ENCODE measurements around the gene CHRM5. TPM values are rescaled to one million over a fixed set of nuclear protein-coding genes. Genes with fewer than 3 reads are reported as not detected.
A peak's percentile ranks its signal among the peaks of the same experiment; 100 is the strongest.
"Not testable (repeated sequence)": the region's sequence is repeated elsewhere in the genome, so short reads cannot be mapped to it uniquely, and the experiment has no call there.

CHRM5 gene
- total and polyA plus RNA-seq, 2 donors (not counting 3 experiments of a cell fraction or from before 2014, with no cell fraction given) = 0.03 TPM; not detected in 1

- no peaks in the 10 kb centered on the region for H4K20me1 ChIP-seq (replicated peaks; ENCODE audit: control insufficient read depth, extremely low read depth, insufficient read depth, low read length)
- DNase-seq (ENCODE audit: low read depth, low spot score) = peak; percentile 20
- no peaks in the 10 kb centered on the region for H3K9me3 ChIP-seq (replicated peaks; ENCODE audit: control insufficient read depth, insufficient read depth, low read length)
- no TSS peak for BruUV-seq (replicated peaks)
- CTCF ChIA-PET = interaction anchor here (0.9 kb wide), 1 partner anchor 9 kb away, joined by 3 read pairs; no protein-coding TSS in a partner anchor
- H3K9ac ChIP-seq (replicated peaks; ENCODE audit: extremely low read depth, insufficient read depth, low read length) = no peak overlapping the region
- H3K4me3 ChIP-seq (replicated peaks in 1 of 3; ENCODE audit: insufficient read depth in 1 of 3, low read depth in 1 of 3, low read length in 3 of 3) = no peak overlapping the region
- POLR2A ChIA-PET = no interaction called here
- H2AFZ ChIP-seq (ENCODE audit: low read depth, low read length) = no peak overlapping the region
- H3K27me3 ChIP-seq (ENCODE audit: control insufficient read depth in 2 of 2, insufficient read depth in 2 of 2, low read length in 2 of 2) = no peaks in the 10 kb centered on the region
- dilution Hi-C loops (cut with MboI; ENCODE audit: extremely low pct_ligation_motif_present, low sequenced_read_pairs) (no loop called here), intact Hi-C loops (cut with micrococcal nuclease) (no loop called here)
- H3K4me1 ChIP-seq (ENCODE audit: control insufficient read depth, extremely low read depth, insufficient read depth, low read length) = peaks cover 7% of the 10 kb centered on the region
- peak overlapping the region; percentile 34 for H3K4me2 ChIP-seq (ENCODE audit: insufficient read depth, low read length)
- H3K9me1 ChIP-seq (replicated peaks; ENCODE audit: control insufficient read depth, extremely low read depth, insufficient read depth, low read length) = no peaks in the 10 kb centered on the region
- H3K79me2 ChIP-seq (ENCODE audit: control insufficient read depth, insufficient read depth, low read length) = peaks cover 3% of the 10 kb centered on the region
- H3K36me3 ChIP-seq (ENCODE audit: control insufficient read depth in 2 of 2, extremely low read depth in 1 of 2, insufficient read depth in 2 of 2, low read length in 2 of 2) = no peaks in the 10 kb centered on the region
- no peak overlapping the region for H3K27ac ChIP-seq (ENCODE audit: insufficient read depth, low read depth, low read length)
- no peak for TF ChIP-seq MYC (IDR thresholded peaks at IDR 0.05; ENCODE audit: low read depth, low read length)
- no peak for TF ChIP-seq JUN (IDR thresholded peaks at IDR 0.05; ENCODE audit: borderline replicate concordance, insufficient read depth, insufficient read length, low read depth)
- TF ChIP-seq FOS (IDR thresholded peaks at IDR 0.05; ENCODE audit: borderline replicate concordance, insufficient read depth, low read length) = peak; percentile 38
- FAIRE-seq = peak; percentile 59
These were observed 20.1 kb downstream of the CHRM5 start for GRCh38 chr15:33988384-33988783.

GRCh38 chr15:33994005-33994615 is 25.8 kb downstream of the CHRM5 start:
- H4K20me1 ChIP-seq (replicated peaks; ENCODE audit: control insufficient read depth, extremely low read depth, insufficient read depth, low read length) = no peaks in the 10 kb centered on the region
- TF ChIP-seq CTCF (IDR thresholded peaks at IDR 0.05; ENCODE audit: extremely low read depth in 1 of 2, insufficient read depth in 1 of 2, low read depth in 1 of 2, low read length in 2 of 2) (peak in 1 of 2 donors; percentile 43), EZH2 (IDR thresholded peaks at IDR 0.05; ENCODE audit: borderline replicate concordance, low read depth, low read length, severe bottlenecking) (no peak)
- no peak overlapping the region for H3K4me3 ChIP-seq (replicated peaks in 1 of 3; ENCODE audit: insufficient read depth in 1 of 3, low read depth in 1 of 3, low read length in 3 of 3)
- H3K4me2 ChIP-seq (ENCODE audit: insufficient read depth, low read length) = no peak overlapping the region
- no peak overlapping the region for H2AFZ ChIP-seq (ENCODE audit: low read depth, low read length)
- ChIA-PET POLR2A (no interaction called here), CTCF (interaction anchor here (1.0 to 2.9 kb wide), 7 partner anchors 10 to 294 kb away, joined by 3 to 14 read pairs (median 5); no protein-coding TSS in a partner anchor)
- H3K36me3 ChIP-seq (ENCODE audit: control insufficient read depth in 2 of 2, extremely low read depth in 1 of 2, insufficient read depth in 2 of 2, low read length in 2 of 2) = no peaks in the 10 kb centered on the region
- no peak overlapping the region for H3K27ac ChIP-seq (ENCODE audit: insufficient read depth, low read depth, low read length)
- H3K9me3 ChIP-seq (replicated peaks; ENCODE audit: control insufficient read depth, insufficient read depth, low read length) = no peaks in the 10 kb centered on the region
- intact Hi-C loops (cut with micrococcal nuclease) (loop anchor here (1.0 kb wide), 1 partner anchor 257 kb away; no protein-coding TSS in a partner anchor), dilution Hi-C loops (cut with MboI; ENCODE audit: extremely low pct_ligation_motif_present, low sequenced_read_pairs) (no loop called here)
- no peaks in the 10 kb centered on the region for H3K9me1 ChIP-seq (replicated peaks; ENCODE audit: control insufficient read depth, extremely low read depth, insufficient read depth, low read length)
- FAIRE-seq (peak; percentile 76), DNase-seq (ENCODE audit: low read depth, low spot score) (peak; percentile 32)
- no peaks in the 10 kb centered on the region for H3K79me2 ChIP-seq (ENCODE audit: control insufficient read depth, insufficient read depth, low read length)
- no peaks in the 10 kb centered on the region for H3K4me1 ChIP-seq (ENCODE audit: control insufficient read depth, extremely low read depth, insufficient read depth, low read length)
- no TSS peak for BruUV-seq (replicated peaks)
- H3K9ac ChIP-seq (replicated peaks; ENCODE audit: extremely low read depth, insufficient read depth, low read length) = no peak overlapping the region
- H3K27me3 ChIP-seq (ENCODE audit: control insufficient read depth in 2 of 2, insufficient read depth in 2 of 2, low read length in 2 of 2) = no peaks in the 10 kb centered on the region

GRCh38 chr15:33995666-33996065 is 27.4 kb downstream of the CHRM5 start:
- CTCF ChIA-PET = interaction anchor here (1.3 to 1.5 kb wide), 2 partner anchors 9 to 257 kb away, joined by 3 to 5 read pairs; no protein-coding TSS in a partner anchor

More at GRCh38 chr15:33995666-33996065, 27.4 kb downstream of the CHRM5 start:
- H3K27ac ChIP-seq (ENCODE audit: insufficient read depth, low read depth, low read length); BruUV-seq (replicated peaks); H3K4me1 ChIP-seq (ENCODE audit: control insufficient read depth, extremely low read depth, insufficient read depth, low read length); POLR2A ChIA-PET; intact Hi-C loops (cut with micrococcal nuclease); H3K27me3 ChIP-seq (ENCODE audit: control insufficient read depth in 2 of 2, insufficient read depth in 2 of 2, low read length in 2 of 2); H3K36me3 ChIP-seq (ENCODE audit: control insufficient read depth in 2 of 2, extremely low read depth in 1 of 2, insufficient read depth in 2 of 2, low read length in 2 of 2); DNase-seq (ENCODE audit: low read depth, low spot score); H4K20me1 ChIP-seq (replicated peaks; ENCODE audit: control insufficient read depth, extremely low read depth, insufficient read depth, low read length); H3K79me2 ChIP-seq (ENCODE audit: control insufficient read depth, insufficient read depth, low read length); H3K9me3 ChIP-seq (replicated peaks; ENCODE audit: control insufficient read depth, insufficient read depth, low read length); H3K9me1 ChIP-seq (replicated peaks; ENCODE audit: control insufficient read depth, extremely low read depth, insufficient read depth, low read length); FAIRE-seq; H2AFZ ChIP-seq (ENCODE audit: low read depth, low read length); dilution Hi-C loops (cut with MboI; ENCODE audit: extremely low pct_ligation_motif_present, low sequenced_read_pairs); H3K4me2 ChIP-seq (ENCODE audit: insufficient read depth, low read length); H3K9ac ChIP-seq (replicated peaks; ENCODE audit: extremely low read depth, insufficient read depth, low read length); H3K4me3 ChIP-seq (replicated peaks in 1 of 3; ENCODE audit: insufficient read depth in 1 of 3, low read depth in 1 of 3, low read length in 3 of 3): not testable (repeated sequence)

Measured in endothelial cell of umbilical vein (primary cell).